GM21447 (cell line): Measurements from ENCODE around the gene CNGA1.
A peak's percentile ranks its signal among the peaks of the same experiment; 100 is the strongest.

Experiments used
- ATAC-seq: cut with Tn5 transposase; IDR thresholded peaks from one replicate; pipeline ENCODE4 v1.9.1; 2021; ENCODE audit not compliant: unreplicated experiment

The CNGA1 gene

GRCh38 chr4:48016141-48017107 is at the start of gene CNGA1, which contains the start of gene NIPAL1:
TSS of gene CNGA1 (minus strand) at chr4:48016681. CDS start at chr4:47952689, 63,992 bp downstream.
TSS of gene NIPAL1 (plus strand) at chr4:48016772. CDS start at chr4:48016840, 68 bp downstream.
- peak; percentile 82 for ATAC-seq

GRCh38 chr4:48065587-48066052 is 49.1 kb upstream of the CNGA1 start:
- ATAC-seq, result peak; percentile 74

- no peak for ATAC-seq
Observed at GRCh38 chr4:48064349-48064748, 47.9 kb upstream of the CNGA1 start.

- no peak for ATAC-seq
Observed at GRCh38 chr4:48058617-48059530, 42.4 kb upstream of the CNGA1 start.

GRCh38 chr4:48051078-48051477 is 34.6 kb upstream of the CNGA1 start:
- ATAC-seq, result no peak

GRCh38 chr4:48049483-48049882 is 33.0 kb upstream of the CNGA1 start:
- no peak for ATAC-seq

GRCh38 chr4:48047896-48048295 is 31.4 kb upstream of the CNGA1 start:
- no peak for ATAC-seq

GRCh38 chr4:48047421-48047844 is 31.0 kb upstream of the CNGA1 start:
- peak; percentile 99 for ATAC-seq

- no peak for ATAC-seq
Observed at GRCh38 chr4:48046059-48046458, 29.6 kb upstream of the CNGA1 start.

- no peak for ATAC-seq
Observed at GRCh38 chr4:48044298-48044697, 27.8 kb upstream of the CNGA1 start.

- ATAC-seq, result no peak
Observed at GRCh38 chr4:48043504-48043903, 27.0 kb upstream of the CNGA1 start.

- ATAC-seq, result no peak
Observed at GRCh38 chr4:48042979-48043461, 26.5 kb upstream of the CNGA1 start.

- ATAC-seq, result no peak
Observed at GRCh38 chr4:48041535-48042137, 25.2 kb upstream of the CNGA1 start.

- ATAC-seq, result no peak
Observed at GRCh38 chr4:48039561-48039960, 23.1 kb upstream of the CNGA1 start.

- no peak for ATAC-seq
Observed at GRCh38 chr4:48038666-48039065, 22.2 kb upstream of the CNGA1 start.

GRCh38 chr4:48037117-48037462 is 20.6 kb upstream of the CNGA1 start:
- no peak for ATAC-seq

- no peak for ATAC-seq
Observed at GRCh38 chr4:48035952-48036351, 19.5 kb upstream of the CNGA1 start.

GRCh38 chr4:48033825-48034413 is 17.4 kb upstream of the CNGA1 start:
- peak; percentile 43 for ATAC-seq

- ATAC-seq, result no peak
Observed at GRCh38 chr4:48033412-48033811, 16.9 kb upstream of the CNGA1 start.

- ATAC-seq, result no peak
Observed at GRCh38 chr4:48032721-48033120, 16.2 kb upstream of the CNGA1 start.
